Esophagus muscularis mucosa (tissue), 4 donors: ENCODE results near the gene TRPM6. TPM values are rescaled to one million over a fixed set of nuclear protein-coding genes. Genes with fewer than 3 reads are reported as not detected.

ENCODE experiments used
- DNase-seq: peaks from one replicate; pipeline ENCODE4 v3.0.0-alpha.2; 2017; ENCODE audit errors: extremely low spot score
- H3K27ac ChIP-seq, 4 donors: fragments of 200-600 bp; sonication (generic); replicated peaks in 1 of 4; 1 replicate in 3 of 4; 2 replicates in 1 of 4; pipeline ENCODE4 v1.5.1; 2016 to 2019; ENCODE audit warnings: mild to moderate bottlenecking in 1 of 4
- H3K27me3 ChIP-seq, 4 donors: fragments of 200-600 bp; sonication (generic); one replicate each; pipeline versions ENCODE4 v1.5.1 to v1.6.0; 2016 to 2019
- H3K36me3 ChIP-seq, 4 donors: fragments of 200-600 bp; sonication (generic); one replicate each; pipeline ENCODE4 v1.5.1; 2016 to 2019
- H3K4me1 ChIP-seq, 4 donors: fragments of 200-600 bp; sonication (generic); one replicate each; pipeline ENCODE4 v1.5.1; 2016 to 2019
- H3K4me3 ChIP-seq, 4 donors: fragments of 200-600 bp; sonication (generic); 1 replicate in 2 of 4; 2 replicates in 2 of 4; pipeline ENCODE4 v1.5.1; 2016 to 2019; ENCODE audit warnings: mild to moderate bottlenecking in 4 of 4, moderate library complexity in 1 of 4
- H3K9me3 ChIP-seq, 4 donors: fragments of 200-600 bp; sonication (generic); 1 replicate in 3 of 4; 2 replicates in 1 of 4; pipeline ENCODE4 v1.5.1; 2016 to 2019
- CTCF ChIP-seq, 3 experiments: fragments of 200-600 bp in 2 of 3; fragments of 450-650 bp in 1 of 3; sonication (generic) in 2 of 3; IDR thresholded peaks; one replicate each; pipeline ENCODE4 v1.5.1; 2017 to 2019; ENCODE audit warnings: antibody characterized with exemption in 3 of 3, mild to moderate bottlenecking in 2 of 3, moderate library complexity in 1 of 3
- EP300 ChIP-seq: sonication (generic); formaldehyde crosslinking; IDR thresholded peaks from one replicate; pipeline ENCODE4 v1.6.1; 2017; ENCODE audit warnings: antibody characterized with exemption
- POLR2A ChIP-seq: fragments of 450-650 bp; IDR thresholded peaks from one replicate; pipeline ENCODE4 v1.6.1; 2017; ENCODE audit warnings: antibody characterized with exemption, moderate library complexity, mild to moderate bottlenecking, low read depth
- POLR2AphosphoS5 ChIP-seq, 2 donors: sonication (generic); formaldehyde crosslinking; IDR thresholded peaks; one replicate each; pipeline ENCODE4 v1.6.1; 2017; ENCODE audit warnings: antibody characterized with exemption in 2 of 2
- WGBS: methylation state at CpG from one replicate; pipeline ENCODE4 v1.1.5; 2018; 5-methylcytosine and 5-hydroxymethylcytosine counted together
- intact Hi-C: fragments of 100-400 bp; cut with DNase I; formaldehyde crosslinking; loops from one replicate; pipeline ENCODE4 v1.15.1; 2023
- total RNA-seq, 4 donors: library from RNA; depleted of rRNA; stranded (reverse); fragments of >200 nt; gene quantifications; one replicate each; pipeline versions ENCODE4 v1.1.0 to v1.2.1, GENCODE V29; 2016

Gene TRPM6
- total RNA-seq, 4 donors from 2014 or later = 0.52 to 1.8 (median 1.2) TPM

GRCh38 chr9:74770508-74771261 lies 117.0 kb downstream of the TRPM6 start:
- 69% methylated on average over 22 of the region's 22 CpGs for WGBS
- intact Hi-C loops = no loop called here
- Histone ChIP-seq H3K27ac (no peak overlapping the region), H3K4me1 (no peaks in the 10 kb centered on the region), H3K4me3 (no peak overlapping the region), H3K36me3 (no peaks in the 10 kb centered on the region), H3K27me3 (peaks cover 0 to 25% (median 0%) of the 10 kb centered on the region in 4 donors), H3K9me3 (no peaks in the 10 kb centered on the region)
- TF ChIP-seq CTCF (IDR thresholded peaks at IDR 0.05) (peak in 2 of 3 experiments; percentile 31 to 57), EP300 (no peak)
- DNase-seq = no peak

GRCh38 chr9:74765481-74765971 lies 122.2 kb downstream of the TRPM6 start:
- no peak for DNase-seq
- TF ChIP-seq EP300 (no peak), POLR2AphosphoS5 (IDR thresholded peaks at IDR 0.05) (no peak), CTCF (IDR thresholded peaks at IDR 0.05) (no peak), POLR2A (no peak)
- intact Hi-C loops = no loop called here
- H3K4me1 ChIP-seq = no peaks in the 10 kb centered on the region
- H3K4me3 ChIP-seq = no peak overlapping the region
- no peak overlapping the region for H3K27ac ChIP-seq
- H3K27me3 ChIP-seq = peaks cover 0 to 9% (median 0%) of the 10 kb centered on the region in 4 donors
- no peaks in the 10 kb centered on the region for H3K9me3 ChIP-seq
- no peaks in the 10 kb centered on the region for H3K36me3 ChIP-seq
- WGBS = 54% methylated on average over 3 of the region's 3 CpGs

- H3K27me3 ChIP-seq = no peaks in the 10 kb centered on the region
- intact Hi-C loops = no loop called here
Observed at GRCh38 chr9:74762950-74763349, 124.8 kb downstream of the TRPM6 start.

GRCh38 chr9:74760031-74760700 lies 127.6 kb downstream of the TRPM6 start:
- intact Hi-C loops = no loop called here
- no peak overlapping the region for H3K4me3 ChIP-seq
- H3K4me1 ChIP-seq = no peaks in the 10 kb centered on the region
- TF ChIP-seq POLR2A = no peak
- no peak for TF ChIP-seq CTCF (IDR thresholded peaks at IDR 0.05)
- no peak for TF ChIP-seq POLR2AphosphoS5 (IDR thresholded peaks at IDR 0.05)
- TF ChIP-seq EP300 = no peak
- no peak overlapping the region for H3K27ac ChIP-seq
- 91% methylated on average over 3 of the region's 3 CpGs for WGBS
- no peaks in the 10 kb centered on the region for H3K9me3 ChIP-seq
- no peak for DNase-seq
- H3K36me3 ChIP-seq = no peaks in the 10 kb centered on the region
- H3K27me3 ChIP-seq = no peaks in the 10 kb centered on the region

More at GRCh38 chr9:74762950-74763349, 124.8 kb downstream of the TRPM6 start:
- H3K9me3 ChIP-seq = no peaks in the 10 kb centered on the region
- no peak overlapping the region for H3K27ac ChIP-seq
- TF ChIP-seq POLR2A (no peak), EP300 (no peak), CTCF (IDR thresholded peaks at IDR 0.05) (no peak), POLR2AphosphoS5 (IDR thresholded peaks at IDR 0.05) (no peak)
- no peaks in the 10 kb centered on the region for H3K36me3 ChIP-seq
- DNase-seq = no peak
- no peaks in the 10 kb centered on the region for H3K4me1 ChIP-seq
- H3K4me3 ChIP-seq = no peak overlapping the region
- 87% methylated on average over 1 of the region's 1 CpG for WGBS
